HepG2 (cell line): ENCODE measurements around the gene TSPYL1. TPM values are rescaled to one million over a fixed set of nuclear protein-coding genes. Genes with fewer than 3 reads are reported as not detected.

ENCODE experiments used
- ARID4A ChIP-seq: sonication (generic); formaldehyde crosslinking; IDR thresholded peaks from 2 replicates; pipeline ENCODE4 v1.5.0; 2020; ENCODE audit warnings: mild to moderate bottlenecking, missing genetic modification reagents, borderline replicate concordance
- BRCA1 ChIP-seq: sonication (generic); formaldehyde crosslinking; IDR thresholded peaks from 2 replicates; pipeline ENCODE4 v1.4.0; 2020; ENCODE audit warnings: missing genetic modification reagents
- GATAD2A ChIP-seq: IDR thresholded peaks from 2 replicates; pipeline ENCODE4 v1.6.1; 2016
- MAFF ChIP-seq: IDR thresholded peaks from 2 replicates; pipeline ENCODE4 v1.6.1; 2011; ENCODE audit warnings: low read depth, low read length, improper control_type of control experiment
- NAIF1 ChIP-seq: sonication (generic); formaldehyde crosslinking; IDR thresholded peaks from 2 replicates; pipeline ENCODE4 v1.5.0; 2020; ENCODE audit warnings: mild to moderate bottlenecking, missing genetic modification reagents, borderline replicate concordance
- NFKBIZ ChIP-seq: IDR thresholded peaks from 2 replicates; pipeline ENCODE4 v1.6.1; 2018; ENCODE audit warnings: missing genetic modification reagents, missing compliant biosample characterization
- PAX8 ChIP-seq: sonication (generic); formaldehyde crosslinking; IDR thresholded peaks from 2 replicates; pipeline ENCODE4 v1.8.0; 2022; ENCODE audit warnings: mild to moderate bottlenecking, missing genetic modification reagents, borderline replicate concordance
- PHF5A ChIP-seq: IDR thresholded peaks from one replicate; pipeline ENCODE4 v1.6.1; 2018; ENCODE audit warnings: low read depth, missing genetic modification reagents; ENCODE audit not compliant: unreplicated experiment
- PREB ChIP-seq: sonication (generic); formaldehyde crosslinking; IDR thresholded peaks from 2 replicates; pipeline ENCODE4 v1.4.0; 2020; ENCODE audit warnings: missing genetic modification reagents
- RXRA ChIP-seq: sonication (generic); formaldehyde crosslinking; IDR thresholded peaks from 2 replicates; pipeline ENCODE4 v1.5.1; 2020; ENCODE audit warnings: missing genetic modification reagents
- SALL1 ChIP-seq: sonication (generic); formaldehyde crosslinking; IDR thresholded peaks from 2 replicates; pipeline ENCODE4 v1.8.0; 2022; ENCODE audit warnings: mild to moderate bottlenecking, missing genetic modification reagents
- SYNCRIP ChIP-seq: fragments of 200-400 bp; formaldehyde crosslinking; IDR thresholded peaks from 2 replicates; pipeline ENCODE4 v1.6.1; 2018; ENCODE audit warnings: mild to moderate bottlenecking, low read depth, low read length; ENCODE audit not compliant: insufficient read depth
- ZC3H4 ChIP-seq: sonication (generic); formaldehyde crosslinking; IDR thresholded peaks from 2 replicates; pipeline ENCODE4 v1.4.0; 2020; ENCODE audit warnings: missing genetic modification reagents, borderline replicate concordance
- ZEB1 ChIP-seq: IDR thresholded peaks from 2 replicates; pipeline ENCODE4 v1.6.1; 2012; ENCODE audit warnings: mild to moderate bottlenecking, low read depth, inconsistent platforms; ENCODE audit not compliant: insufficient replicate concordance
- ZFP90 ChIP-seq: sonication (generic); formaldehyde crosslinking; IDR thresholded peaks from 2 replicates; pipeline ENCODE4 v1.8.0; 2022; ENCODE audit warnings: missing genetic modification reagents, mild to moderate bottlenecking, inconsistent platforms, borderline replicate concordance
- ZGPAT ChIP-seq: IDR thresholded peaks from 2 replicates; pipeline ENCODE4 v1.6.1; 2016; ENCODE audit warnings: mild to moderate bottlenecking
- ZKSCAN5 ChIP-seq: sonication (generic); formaldehyde crosslinking; IDR thresholded peaks from 2 replicates; pipeline ENCODE4 v1.5.1; 2020; ENCODE audit warnings: mild to moderate bottlenecking, missing genetic modification reagents
- ZNF232 ChIP-seq: sonication (generic); formaldehyde crosslinking; IDR thresholded peaks from 2 replicates; pipeline ENCODE4 v1.4.0; 2020; ENCODE audit warnings: missing genetic modification reagents, borderline replicate concordance
- ZNF292 ChIP-seq: sonication (generic); formaldehyde crosslinking; IDR thresholded peaks from 2 replicates; pipeline ENCODE4 v1.8.1; 2022; ENCODE audit warnings: mild to moderate bottlenecking, low read depth, missing genetic modification reagents, borderline replicate concordance
- ZNF383 ChIP-seq: sonication (generic); formaldehyde crosslinking; IDR thresholded peaks from 2 replicates; pipeline ENCODE4 v1.4.0; 2020; ENCODE audit warnings: missing genetic modification reagents, mild to moderate bottlenecking, borderline replicate concordance
- ZNF441 ChIP-seq: sonication (generic); formaldehyde crosslinking; IDR thresholded peaks from 2 replicates; pipeline ENCODE4 v1.7.0; 2021; ENCODE audit warnings: missing genetic modification reagents, borderline replicate concordance
- ZNF550 ChIP-seq: sonication (generic); formaldehyde crosslinking; IDR thresholded peaks from 2 replicates; pipeline ENCODE4 v1.4.0; 2020; ENCODE audit warnings: mild to moderate bottlenecking, missing genetic modification reagents, borderline replicate concordance
- ZNF709 ChIP-seq: sonication (generic); formaldehyde crosslinking; IDR thresholded peaks from 2 replicates; pipeline ENCODE4 v1.5.0; 2020; ENCODE audit warnings: mild to moderate bottlenecking, missing genetic modification reagents
- ZNF788 ChIP-seq: sonication (generic); formaldehyde crosslinking; IDR thresholded peaks from 2 replicates; pipeline ENCODE4 v1.5.0; 2020; ENCODE audit warnings: mild to moderate bottlenecking, missing genetic modification reagents, borderline replicate concordance
- polyA plus RNA-seq, 8 experiments: library from polyadenylated mRNA; depleted of rRNA in 3 of 8; stranded (reverse) in 7 of 8; unstranded in 1 of 8; fragments of >200 nt; fragmentation: Illumina TruSeq in 4 of 8; extraction: Trizol in 4 of 8; gene quantifications; 2 replicates each; pipeline versions ENCODE4 v1.2.1 to v1.2.3, GENCODE V29; 2011 to 2016; ENCODE audit warnings: low read depth in 4 of 8, missing spikeins in 1 of 8, mixed read lengths in 1 of 8; ENCODE audit not compliant: insufficient read depth in 1 of 8
- total RNA-seq, 5 experiments: library from RNA; depleted of rRNA; stranded (reverse); fragments of >200 nt; fragmentation: Illumina TruSeq; extraction: Trizol; gene quantifications; 2 replicates each; pipeline ENCODE4 v1.2.3, GENCODE V29; 2016; ENCODE audit warnings: low read depth in 1 of 5

The TSPYL1 gene
- total and polyA plus RNA-seq, 2 of the 13 experiments (the other 11 are each of a cell fraction or from before 2014, with no cell fraction given), result 28.3 to 93.0 TPM

GRCh38 chr6:116253505-116254296, 26.0 kb downstream of the TSPYL1 start, which contains the start of gene TSPYL4 (continued):
- peak; percentile 83 for TF ChIP-seq NAIF1 (CRISPR knock-in tag)
- 0 out of 2 replicates have a peak, but pooled peaks have one; percentile 56 for TF ChIP-seq SALL1 (CRISPR knock-in tag)
- TF ChIP-seq ZGPAT (CRISPR knock-in tag), result peak; percentile 78
- TF ChIP-seq ZNF441 (CRISPR knock-in tag), result 0 out of 2 replicates have a peak, but pooled peaks have one; percentile 17
- no peak for TF ChIP-seq ZC3H4 (CRISPR knock-in tag)
- TF ChIP-seq ZNF232, result no peak
- no peak for TF ChIP-seq ZKSCAN5 (CRISPR knock-in tag)
- no peak for TF ChIP-seq MAFF
- TF ChIP-seq ZEB1, result no peak
- no peak; the same call in 1 of the 2 replicates for TF ChIP-seq ZNF788 (CRISPR knock-in tag)
- TF ChIP-seq SYNCRIP, result no peak
- TF ChIP-seq NFKBIZ (CRISPR knock-in tag), result peak; percentile 33; the same call in 1 of the 2 replicates
- TF ChIP-seq PREB (CRISPR knock-in tag), result no peak
- peak; percentile 88 for TF ChIP-seq ARID4A
- peak; percentile 68; the same call in 1 of the 2 replicates for TF ChIP-seq RXRA (CRISPR knock-in tag)
- TF ChIP-seq ZNF550 (CRISPR knock-in tag), result no peak
- peak; percentile 83; the same call in 1 of the 2 replicates for TF ChIP-seq ZNF709 (CRISPR knock-in tag)
- peak; percentile 7 for TF ChIP-seq GATAD2A (CRISPR knock-in tag)
- TF ChIP-seq PAX8, result 0 out of 2 replicates have a peak, but pooled peaks have one; percentile 70
- no peak for TF ChIP-seq ZNF383 (CRISPR knock-in tag)
- 0 out of 2 replicates have a peak, but pooled peaks have one; percentile 35 for TF ChIP-seq BRCA1
- TF ChIP-seq PHF5A (CRISPR knock-in tag), result no peak
- TF ChIP-seq ZFP90, result peak; percentile 57; the same call in 1 of the 2 replicates
- peak; percentile 96 for TF ChIP-seq ZNF292 (CRISPR knock-in tag)
